ENCODE results near the gene LRRC26. TPM values are rescaled to one million over a fixed set of nuclear protein-coding genes. Genes with fewer than 3 reads are reported as not detected.

The LRRC26 gene
- total RNA-seq, 1 experiment from 2014 or later, result 0.40 TPM

GRCh38 chr9:137164370-137165249 lies 5.2 kb downstream of the LRRC26 start:
- no peaks in the 10 kb centered on the region for H4K20me1 ChIP-seq (ENCODE audit: low read length)
- no peak overlapping the region for H2AFZ ChIP-seq (ENCODE audit: low read length)
- ATAC-seq (no peak), DNase-seq (no peak)
- H3K9ac ChIP-seq (ENCODE audit: low read length), result no peak overlapping the region
- H3K27ac ChIP-seq (ENCODE audit: low read length), result no peak overlapping the region
- H3K79me2 ChIP-seq (ENCODE audit: low read length), result no peaks in the 10 kb centered on the region
- no peaks in the 10 kb centered on the region; the same call in 1 of the 2 replicates for H3K4me1 ChIP-seq (ENCODE audit: insufficient read depth, low read length)
- no peaks in the 10 kb centered on the region for H3F3A ChIP-seq (ENCODE audit: low read length, unreplicated experiment)
- no peaks in the 10 kb centered on the region for H3K9me2 ChIP-seq (replicated peaks; ENCODE audit: low read length)
- no peak overlapping the region for H3K4me2 ChIP-seq (ENCODE audit: low read length)
- intact Hi-C loops (cut with micrococcal nuclease), result no loop called here
- POLR2A ChIA-PET (ENCODE audit: unreplicated experiment), result no interaction called here
- no TSS peak for BruUV-seq (replicated peaks)
- no peak overlapping the region for H3K4me3 ChIP-seq (ENCODE audit: low read length)
- CTCF ChIA-PET, result no interaction called here
- H3K36me3 ChIP-seq (ENCODE audit: low read depth, low read length), result no peaks in the 10 kb centered on the region
- no peaks in the 10 kb centered on the region for H3K9me3 ChIP-seq (ENCODE audit: low read length)
- H3K27me3 ChIP-seq (ENCODE audit: low read length), result peaks cover 12% of the 10 kb centered on the region
- TF ChIP-seq EZH2 (IDR thresholded peaks at IDR 0.05; ENCODE audit: low read length, unreplicated experiment) (no peak), EZH2phosphoT487 (IDR thresholded peaks at IDR 0.05; ENCODE audit: borderline replicate concordance, low read length) (no peak)
- TF ChIP-seq, protein P1, sequence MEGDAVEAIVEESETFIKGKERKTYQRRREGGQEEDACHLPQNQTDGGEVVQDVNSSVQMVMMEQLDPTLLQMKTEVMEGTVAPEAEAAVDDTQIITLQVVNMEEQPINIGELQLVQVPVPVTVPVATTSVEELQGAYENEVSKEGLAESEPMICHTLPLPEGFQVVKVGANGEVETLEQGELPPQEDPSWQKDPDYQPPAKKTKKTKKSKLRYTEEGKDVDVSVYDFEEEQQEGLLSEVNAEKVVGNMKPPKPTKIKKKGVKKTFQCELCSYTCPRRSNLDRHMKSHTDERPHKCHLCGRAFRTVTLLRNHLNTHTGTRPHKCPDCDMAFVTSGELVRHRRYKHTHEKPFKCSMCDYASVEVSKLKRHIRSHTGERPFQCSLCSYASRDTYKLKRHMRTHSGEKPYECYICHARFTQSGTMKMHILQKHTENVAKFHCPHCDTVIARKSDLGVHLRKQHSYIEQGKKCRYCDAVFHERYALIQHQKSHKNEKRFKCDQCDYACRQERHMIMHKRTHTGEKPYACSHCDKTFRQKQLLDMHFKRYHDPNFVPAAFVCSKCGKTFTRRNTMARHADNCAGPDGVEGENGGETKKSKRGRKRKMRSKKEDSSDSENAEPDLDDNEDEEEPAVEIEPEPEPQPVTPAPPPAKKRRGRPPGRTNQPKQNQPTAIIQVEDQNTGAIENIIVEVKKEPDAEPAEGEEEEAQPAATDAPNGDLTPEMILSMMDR (conservative IDR thresholded peaks at IDR 0.05; ENCODE audit: low read depth, low read length), result no peak

DNA sequence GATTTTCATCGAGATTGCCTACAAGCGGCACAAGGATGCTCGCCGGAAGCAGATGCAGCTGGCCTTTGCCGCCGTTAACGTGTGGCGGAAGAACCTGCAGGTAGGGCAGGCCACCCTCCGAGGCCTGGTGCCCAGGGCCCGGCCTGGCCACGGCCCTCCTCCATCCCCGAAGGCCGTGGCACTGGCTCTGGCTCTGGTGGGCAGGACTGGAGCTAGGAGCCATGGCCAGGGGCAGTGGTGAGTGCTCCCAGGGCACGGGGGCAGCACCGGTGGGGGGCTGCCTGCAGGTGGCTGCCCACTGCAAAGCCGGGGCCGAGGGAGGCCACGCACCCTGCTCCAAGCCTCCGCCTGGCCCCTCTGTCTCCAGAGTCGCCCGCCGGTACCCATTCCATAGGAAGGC lies 6.0 kb downstream of the LRRC26 start:
- H3K79me2 ChIP-seq (ENCODE audit: low read length), result no peaks in the 10 kb centered on the region
- no peak overlapping the region for H3K27ac ChIP-seq (ENCODE audit: low read length)
- BruUV-seq (replicated peaks), result no TSS peak
- no peaks in the 10 kb centered on the region for H3F3A ChIP-seq (ENCODE audit: low read length, unreplicated experiment)
- H3K4me2 ChIP-seq (ENCODE audit: low read length), result no peak overlapping the region
- H3K4me3 ChIP-seq (ENCODE audit: low read length), result no peak overlapping the region
- intact Hi-C loops (cut with micrococcal nuclease), result no loop called here
- TF ChIP-seq, protein P1 (conservative IDR thresholded peaks at IDR 0.05; ENCODE audit: low read depth, low read length), result no peak
- TF ChIP-seq EZH2phosphoT487 (IDR thresholded peaks at IDR 0.05; ENCODE audit: borderline replicate concordance, low read length) (no peak), EZH2 (IDR thresholded peaks at IDR 0.05; ENCODE audit: low read length, unreplicated experiment) (no peak)
- H4K20me1 ChIP-seq (ENCODE audit: low read length), result no peaks in the 10 kb centered on the region
- H3K9ac ChIP-seq (ENCODE audit: low read length), result no peak overlapping the region
- ChIA-PET CTCF (no interaction called here), POLR2A (ENCODE audit: unreplicated experiment) (no interaction called here)
- peaks cover 20% of the 10 kb centered on the region for H3K27me3 ChIP-seq (ENCODE audit: low read length)
- H3K4me1 ChIP-seq (ENCODE audit: insufficient read depth, low read length), result no peaks in the 10 kb centered on the region; the same call in 1 of the 2 replicates
- no peak overlapping the region for H2AFZ ChIP-seq (ENCODE audit: low read length)
- DNase-seq (no peak), ATAC-seq (no peak)
- no peaks in the 10 kb centered on the region for H3K9me3 ChIP-seq (ENCODE audit: low read length)
- no peaks in the 10 kb centered on the region for H3K9me2 ChIP-seq (replicated peaks; ENCODE audit: low read length)
- no peaks in the 10 kb centered on the region for H3K36me3 ChIP-seq (ENCODE audit: low read depth, low read length)

DNA sequence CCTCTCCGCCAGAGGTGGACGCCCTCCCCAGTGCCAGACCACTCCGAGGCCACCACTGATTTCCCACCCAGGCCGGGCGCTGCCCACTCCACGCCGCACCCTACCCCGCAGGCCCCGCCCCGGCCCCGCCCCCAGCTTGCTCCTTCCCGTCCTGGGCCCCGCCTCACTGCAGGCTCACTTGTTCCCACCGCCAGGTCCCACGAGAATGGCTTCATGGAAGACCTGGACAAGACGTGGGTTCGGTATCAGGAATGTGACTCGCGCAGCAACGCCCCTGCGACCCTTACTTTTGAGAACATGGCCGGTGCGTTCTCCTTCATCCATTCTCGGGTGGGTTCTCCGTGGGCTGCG lies 6.5 kb downstream of the LRRC26 start:
- Histone ChIP-seq H3K4me3 (ENCODE audit: low read length) (no peak overlapping the region), H3K27ac (ENCODE audit: low read length) (no peak overlapping the region), H4K20me1 (ENCODE audit: low read length) (no peaks in the 10 kb centered on the region), H3K9me2 (replicated peaks; ENCODE audit: low read length) (no peaks in the 10 kb centered on the region), H3K9ac (ENCODE audit: low read length) (no peak overlapping the region), H3K36me3 (ENCODE audit: low read depth, low read length) (no peaks in the 10 kb centered on the region), H3K27me3 (ENCODE audit: low read length) (peaks cover 24% of the 10 kb centered on the region), H3K4me2 (ENCODE audit: low read length) (no peak overlapping the region), H3F3A (ENCODE audit: low read length, unreplicated experiment) (no peaks in the 10 kb centered on the region), H3K79me2 (ENCODE audit: low read length) (no peaks in the 10 kb centered on the region), H3K9me3 (ENCODE audit: low read length) (no peaks in the 10 kb centered on the region), H3K4me1 (ENCODE audit: insufficient read depth, low read length) (no peaks in the 10 kb centered on the region; the same call in 1 of the 2 replicates), H2AFZ (ENCODE audit: low read length) (no peak overlapping the region)
- POLR2A ChIA-PET (ENCODE audit: unreplicated experiment), result no interaction called here
- no peak for TF ChIP-seq EZH2 (IDR thresholded peaks at IDR 0.05; ENCODE audit: low read length, unreplicated experiment)
- TF ChIP-seq EZH2phosphoT487 (IDR thresholded peaks at IDR 0.05; ENCODE audit: borderline replicate concordance, low read length), result no peak
- TF ChIP-seq, protein P1 (conservative IDR thresholded peaks at IDR 0.05; ENCODE audit: low read depth, low read length), result no peak
- no TSS peak for BruUV-seq (replicated peaks)
- DNase-seq (no peak), ATAC-seq (no peak)
- intact Hi-C loops (cut with micrococcal nuclease), result no loop called here
- CTCF ChIA-PET, result no interaction called here

Measured in PC-3 (cell line).